ENCODE measurements around the gene RFX1.

- TF ChIP-seq POLR2A (IDR thresholded peaks at IDR 0.05; ENCODE audit: low read depth, low read length) (no peak), TAF1 (IDR thresholded peaks at IDR 0.05; ENCODE audit: low read depth, low read length) (no peak), POLR2AphosphoS5 (IDR thresholded peaks at IDR 0.05; ENCODE audit: low read depth, low read length) (no peak), PAX5 (IDR thresholded peaks at IDR 0.05; ENCODE audit: insufficient read depth, low read length, severe bottlenecking) (no peak), SPI1 (IDR thresholded peaks at IDR 0.05; ENCODE audit: low read depth, low read length) (no peak), POU2F2 (IDR thresholded peaks at IDR 0.05; ENCODE audit: low read depth, low read length) (no peak)
These were observed 5.3 kb downstream of the RFX1 start for GRCh38 chr19:14000691-14001375.
